ENCODE results near the gene SLC35D2.

- TF ChIP-seq, protein P1, sequence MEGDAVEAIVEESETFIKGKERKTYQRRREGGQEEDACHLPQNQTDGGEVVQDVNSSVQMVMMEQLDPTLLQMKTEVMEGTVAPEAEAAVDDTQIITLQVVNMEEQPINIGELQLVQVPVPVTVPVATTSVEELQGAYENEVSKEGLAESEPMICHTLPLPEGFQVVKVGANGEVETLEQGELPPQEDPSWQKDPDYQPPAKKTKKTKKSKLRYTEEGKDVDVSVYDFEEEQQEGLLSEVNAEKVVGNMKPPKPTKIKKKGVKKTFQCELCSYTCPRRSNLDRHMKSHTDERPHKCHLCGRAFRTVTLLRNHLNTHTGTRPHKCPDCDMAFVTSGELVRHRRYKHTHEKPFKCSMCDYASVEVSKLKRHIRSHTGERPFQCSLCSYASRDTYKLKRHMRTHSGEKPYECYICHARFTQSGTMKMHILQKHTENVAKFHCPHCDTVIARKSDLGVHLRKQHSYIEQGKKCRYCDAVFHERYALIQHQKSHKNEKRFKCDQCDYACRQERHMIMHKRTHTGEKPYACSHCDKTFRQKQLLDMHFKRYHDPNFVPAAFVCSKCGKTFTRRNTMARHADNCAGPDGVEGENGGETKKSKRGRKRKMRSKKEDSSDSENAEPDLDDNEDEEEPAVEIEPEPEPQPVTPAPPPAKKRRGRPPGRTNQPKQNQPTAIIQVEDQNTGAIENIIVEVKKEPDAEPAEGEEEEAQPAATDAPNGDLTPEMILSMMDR (IDR thresholded peaks at IDR 0.05) = no peak
- no peak for TF ChIP-seq POLR2A (IDR thresholded peaks at IDR 0.05)
Measured at GRCh38 chr9:96281641-96282040, 101.9 kb downstream of the SLC35D2 start.

Data from heart left ventricle (tissue), 13 donors.